HepG2 (cell line): ENCODE measurements around the gene CUL4A. TPM values are rescaled to one million over a fixed set of nuclear protein-coding genes. Genes with fewer than 3 reads are reported as not detected.

Source experiments
- NFYC ChIP-seq: IDR thresholded peaks from 2 replicates; pipeline ENCODE4 v1.6.1; 2016; ENCODE audit warnings: missing genetic modification reagents, missing compliant biosample characterization
- SATB2 ChIP-seq: sonication (generic); formaldehyde crosslinking; IDR thresholded peaks from 2 replicates; pipeline ENCODE4 v1.5.0; 2020; ENCODE audit warnings: missing genetic modification reagents
- TAF1 ChIP-seq: sonication (generic); formaldehyde crosslinking; IDR thresholded peaks from 2 replicates; pipeline ENCODE4 v1.4.0; 2020; ENCODE audit warnings: missing genetic modification reagents
- ZBTB3 ChIP-seq: sonication (generic); formaldehyde crosslinking; IDR thresholded peaks from 2 replicates; pipeline ENCODE4 v1.4.0; 2020; ENCODE audit warnings: low read depth, mild to moderate bottlenecking, moderate library complexity, missing genetic modification reagents, borderline replicate concordance
- ZNF567 ChIP-seq: sonication (generic); formaldehyde crosslinking; IDR thresholded peaks from 2 replicates; pipeline ENCODE4 v1.8.1; 2023; ENCODE audit warnings: mild to moderate bottlenecking, missing genetic modification reagents, borderline replicate concordance
- ZNF713 ChIP-seq: sonication (generic); formaldehyde crosslinking; IDR thresholded peaks from 2 replicates; pipeline ENCODE4 v1.4.0; 2020; ENCODE audit warnings: mild to moderate bottlenecking, missing genetic modification reagents
- polyA plus RNA-seq, 8 experiments: library from polyadenylated mRNA; depleted of rRNA in 3 of 8; stranded (reverse) in 7 of 8; unstranded in 1 of 8; fragments of >200 nt; fragmentation: Illumina TruSeq in 4 of 8; extraction: Trizol in 4 of 8; gene quantifications; 2 replicates each; pipeline versions ENCODE4 v1.2.1 to v1.2.3, GENCODE V29; 2011 to 2016; ENCODE audit warnings: low read depth in 4 of 8, missing spikeins in 1 of 8, mixed read lengths in 1 of 8; ENCODE audit not compliant: insufficient read depth in 1 of 8
- total RNA-seq, 5 experiments: library from RNA; depleted of rRNA; stranded (reverse); fragments of >200 nt; fragmentation: Illumina TruSeq; extraction: Trizol; gene quantifications; 2 replicates each; pipeline ENCODE4 v1.2.3, GENCODE V29; 2016; ENCODE audit warnings: low read depth in 1 of 5
- TF ChIP-seq, protein P1 (sequence below), 2 experiments: sonication (generic) in 1 of 2; formaldehyde crosslinking in 1 of 2; IDR thresholded peaks; 2 replicates each; pipeline versions ENCODE4 v1.6.1 to v1.9.0; 2014 to 2022; ENCODE audit warnings: antibody characterized with exemption in 1 of 2, borderline replicate concordance in 1 of 2, inconsistent platforms in 1 of 2, low read depth in 1 of 2, missing genetic modification reagents in 1 of 2
- TF ChIP-seq, protein P2 (sequence below): sonication (generic); formaldehyde crosslinking; IDR thresholded peaks from 2 replicates; pipeline ENCODE4 v1.4.0; 2020; ENCODE audit warnings: missing genetic modification reagents
- TF ChIP-seq, protein P3 (sequence below): IDR thresholded peaks from 2 replicates; pipeline ENCODE4 v1.6.1; 2016
- TF ChIP-seq, protein P4 (sequence below): sonication (generic); formaldehyde crosslinking; IDR thresholded peaks from 2 replicates; pipeline ENCODE4 v1.5.1; 2020; ENCODE audit warnings: mild to moderate bottlenecking, missing genetic modification reagents, borderline replicate concordance
- TF ChIP-seq, protein P5 (sequence below): sonication (generic); formaldehyde crosslinking; conservative IDR thresholded peaks from 2 replicates; pipeline ENCODE4 v1.8.0; 2022; ENCODE audit warnings: missing genetic modification reagents

Gene CUL4A
- total and polyA plus RNA-seq, 2 of the 13 experiments (the other 11 are each of a cell fraction or from before 2014, with no cell fraction given): 51.2 to 75.3 TPM

DNA sequence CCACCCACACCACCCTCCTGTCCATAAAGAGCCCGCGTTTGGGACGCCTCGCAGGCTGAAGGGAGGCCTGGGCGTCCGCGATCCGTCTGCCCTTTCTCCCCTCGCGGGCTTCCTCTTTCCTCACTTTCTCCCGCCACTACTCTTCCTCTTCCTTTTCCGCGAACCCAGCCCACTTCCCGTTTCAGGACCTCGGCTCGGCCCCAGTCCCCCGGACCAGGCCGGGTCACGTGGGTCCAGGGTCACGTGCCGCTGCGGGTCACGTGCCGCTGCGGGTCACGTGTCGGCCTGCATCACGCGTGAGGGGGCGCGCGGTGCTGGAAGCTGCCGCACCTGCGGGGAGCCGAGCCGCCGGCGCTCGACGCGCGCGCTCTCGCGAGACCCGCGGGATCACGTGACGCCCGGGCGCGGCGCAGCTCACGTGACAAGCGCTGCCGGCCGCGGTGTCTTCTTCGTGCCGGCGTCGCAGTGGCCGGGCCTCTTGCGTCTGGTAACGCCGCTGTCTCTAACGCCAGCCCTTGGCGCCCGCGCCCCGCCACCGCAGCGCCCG, 87.5 kb downstream of the CUL4A start, which contains the start of gene LAMP1 (continued):
- TF ChIP-seq, protein P1, sequence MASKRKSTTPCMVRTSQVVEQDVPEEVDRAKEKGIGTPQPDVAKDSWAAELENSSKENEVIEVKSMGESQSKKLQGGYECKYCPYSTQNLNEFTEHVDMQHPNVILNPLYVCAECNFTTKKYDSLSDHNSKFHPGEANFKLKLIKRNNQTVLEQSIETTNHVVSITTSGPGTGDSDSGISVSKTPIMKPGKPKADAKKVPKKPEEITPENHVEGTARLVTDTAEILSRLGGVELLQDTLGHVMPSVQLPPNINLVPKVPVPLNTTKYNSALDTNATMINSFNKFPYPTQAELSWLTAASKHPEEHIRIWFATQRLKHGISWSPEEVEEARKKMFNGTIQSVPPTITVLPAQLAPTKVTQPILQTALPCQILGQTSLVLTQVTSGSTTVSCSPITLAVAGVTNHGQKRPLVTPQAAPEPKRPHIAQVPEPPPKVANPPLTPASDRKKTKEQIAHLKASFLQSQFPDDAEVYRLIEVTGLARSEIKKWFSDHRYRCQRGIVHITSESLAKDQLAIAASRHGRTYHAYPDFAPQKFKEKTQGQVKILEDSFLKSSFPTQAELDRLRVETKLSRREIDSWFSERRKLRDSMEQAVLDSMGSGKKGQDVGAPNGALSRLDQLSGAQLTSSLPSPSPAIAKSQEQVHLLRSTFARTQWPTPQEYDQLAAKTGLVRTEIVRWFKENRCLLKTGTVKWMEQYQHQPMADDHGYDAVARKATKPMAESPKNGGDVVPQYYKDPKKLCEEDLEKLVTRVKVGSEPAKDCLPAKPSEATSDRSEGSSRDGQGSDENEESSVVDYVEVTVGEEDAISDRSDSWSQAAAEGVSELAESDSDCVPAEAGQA (IDR thresholded peaks at IDR 0.05; ENCODE audit: low read depth): peak; percentile 79; the same call in 1 of the 2 replicates
- TF ChIP-seq, protein P1 (CRISPR knock-in tag; IDR thresholded peaks at IDR 0.05; ENCODE audit: borderline replicate concordance): peak; percentile 94
- peak; percentile 66; the same call in 1 of the 2 replicates for TF ChIP-seq TAF1
- peak; percentile 73 for TF ChIP-seq SATB2 (CRISPR knock-in tag)
- TF ChIP-seq, protein P2, sequence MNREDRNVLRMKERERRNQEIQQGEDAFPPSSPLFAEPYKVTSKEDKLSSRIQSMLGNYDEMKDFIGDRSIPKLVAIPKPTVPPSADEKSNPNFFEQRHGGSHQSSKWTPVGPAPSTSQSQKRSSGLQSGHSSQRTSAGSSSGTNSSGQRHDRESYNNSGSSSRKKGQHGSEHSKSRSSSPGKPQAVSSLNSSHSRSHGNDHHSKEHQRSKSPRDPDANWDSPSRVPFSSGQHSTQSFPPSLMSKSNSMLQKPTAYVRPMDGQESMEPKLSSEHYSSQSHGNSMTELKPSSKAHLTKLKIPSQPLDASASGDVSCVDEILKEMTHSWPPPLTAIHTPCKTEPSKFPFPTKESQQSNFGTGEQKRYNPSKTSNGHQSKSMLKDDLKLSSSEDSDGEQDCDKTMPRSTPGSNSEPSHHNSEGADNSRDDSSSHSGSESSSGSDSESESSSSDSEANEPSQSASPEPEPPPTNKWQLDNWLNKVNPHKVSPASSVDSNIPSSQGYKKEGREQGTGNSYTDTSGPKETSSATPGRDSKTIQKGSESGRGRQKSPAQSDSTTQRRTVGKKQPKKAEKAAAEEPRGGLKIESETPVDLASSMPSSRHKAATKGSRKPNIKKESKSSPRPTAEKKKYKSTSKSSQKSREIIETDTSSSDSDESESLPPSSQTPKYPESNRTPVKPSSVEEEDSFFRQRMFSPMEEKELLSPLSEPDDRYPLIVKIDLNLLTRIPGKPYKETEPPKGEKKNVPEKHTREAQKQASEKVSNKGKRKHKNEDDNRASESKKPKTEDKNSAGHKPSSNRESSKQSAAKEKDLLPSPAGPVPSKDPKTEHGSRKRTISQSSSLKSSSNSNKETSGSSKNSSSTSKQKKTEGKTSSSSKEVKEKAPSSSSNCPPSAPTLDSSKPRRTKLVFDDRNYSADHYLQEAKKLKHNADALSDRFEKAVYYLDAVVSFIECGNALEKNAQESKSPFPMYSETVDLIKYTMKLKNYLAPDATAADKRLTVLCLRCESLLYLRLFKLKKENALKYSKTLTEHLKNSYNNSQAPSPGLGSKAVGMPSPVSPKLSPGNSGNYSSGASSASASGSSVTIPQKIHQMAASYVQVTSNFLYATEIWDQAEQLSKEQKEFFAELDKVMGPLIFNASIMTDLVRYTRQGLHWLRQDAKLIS (CRISPR knock-in tag): peak; percentile 56; the same call in 1 of the 2 replicates
- TF ChIP-seq ZNF713 (CRISPR knock-in tag): peak; percentile 77; the same call in 1 of the 2 replicates
- no peak; the same call in 1 of the 2 replicates for TF ChIP-seq ZBTB3 (CRISPR knock-in tag)
- TF ChIP-seq, protein P3, sequence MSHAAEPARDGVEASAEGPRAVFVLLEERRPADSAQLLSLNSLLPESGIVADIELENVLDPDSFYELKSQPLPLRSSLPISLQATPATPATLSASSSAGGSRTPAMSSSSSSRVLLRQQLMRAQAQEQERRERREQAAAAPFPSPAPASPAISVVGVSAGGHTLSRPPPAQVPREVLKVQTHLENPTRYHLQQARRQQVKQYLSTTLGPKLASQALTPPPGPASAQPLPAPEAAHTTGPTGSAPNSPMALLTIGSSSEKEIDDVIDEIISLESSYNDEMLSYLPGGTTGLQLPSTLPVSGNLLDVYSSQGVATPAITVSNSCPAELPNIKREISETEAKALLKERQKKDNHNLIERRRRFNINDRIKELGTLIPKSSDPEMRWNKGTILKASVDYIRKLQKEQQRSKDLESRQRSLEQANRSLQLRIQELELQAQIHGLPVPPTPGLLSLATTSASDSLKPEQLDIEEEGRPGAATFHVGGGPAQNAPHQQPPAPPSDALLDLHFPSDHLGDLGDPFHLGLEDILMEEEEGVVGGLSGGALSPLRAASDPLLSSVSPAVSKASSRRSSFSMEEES (CRISPR knock-in tag): peak; percentile 99
- peak; percentile 43; the same call in 1 of the 2 replicates for TF ChIP-seq NFYC (CRISPR knock-in tag)
- 0 out of 2 replicates have a peak, but pooled peaks have one; percentile 55 for TF ChIP-seq ZNF567 (CRISPR knock-in tag)
- TF ChIP-seq, protein P4, sequence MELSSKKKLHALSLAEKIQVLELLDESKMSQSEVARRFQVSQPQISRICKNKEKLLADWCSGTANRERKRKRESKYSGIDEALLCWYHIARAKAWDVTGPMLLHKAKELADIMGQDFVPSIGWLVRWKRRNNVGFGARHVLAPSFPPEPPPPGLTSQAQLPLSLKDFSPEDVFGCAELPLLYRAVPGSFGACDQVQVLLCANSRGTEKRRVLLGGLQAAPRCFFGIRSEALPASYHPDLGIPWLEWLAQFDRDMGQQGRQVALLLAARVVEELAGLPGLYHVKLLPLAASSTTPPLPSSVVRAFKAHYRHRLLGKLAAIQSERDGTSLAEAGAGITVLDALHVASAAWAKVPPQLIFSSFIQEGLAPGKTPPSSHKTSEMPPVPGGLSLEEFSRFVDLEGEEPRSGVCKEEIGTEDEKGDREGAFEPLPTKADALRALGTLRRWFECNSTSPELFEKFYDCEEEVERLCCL: peak; percentile 60; the same call in 1 of the 2 replicates
- TF ChIP-seq, protein P5, sequence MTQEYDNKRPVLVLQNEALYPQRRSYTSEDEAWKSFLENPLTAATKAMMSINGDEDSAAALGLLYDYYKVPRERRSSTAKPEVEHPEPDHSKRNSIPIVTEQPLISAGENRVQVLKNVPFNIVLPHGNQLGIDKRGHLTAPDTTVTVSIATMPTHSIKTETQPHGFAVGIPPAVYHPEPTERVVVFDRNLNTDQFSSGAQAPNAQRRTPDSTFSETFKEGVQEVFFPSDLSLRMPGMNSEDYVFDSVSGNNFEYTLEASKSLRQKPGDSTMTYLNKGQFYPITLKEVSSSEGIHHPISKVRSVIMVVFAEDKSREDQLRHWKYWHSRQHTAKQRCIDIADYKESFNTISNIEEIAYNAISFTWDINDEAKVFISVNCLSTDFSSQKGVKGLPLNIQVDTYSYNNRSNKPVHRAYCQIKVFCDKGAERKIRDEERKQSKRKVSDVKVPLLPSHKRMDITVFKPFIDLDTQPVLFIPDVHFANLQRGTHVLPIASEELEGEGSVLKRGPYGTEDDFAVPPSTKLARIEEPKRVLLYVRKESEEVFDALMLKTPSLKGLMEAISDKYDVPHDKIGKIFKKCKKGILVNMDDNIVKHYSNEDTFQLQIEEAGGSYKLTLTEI (CRISPR knock-in tag): no peak
